Fibroblast of the conjunctiva (primary cell): ENCODE results near the gene PFDN2.

Source experiments
- DNase-seq: peaks from one replicate; pipeline ENCODE4 v3.0.0-alpha.2; 2010; ENCODE audit warnings: low read depth

Gene PFDN2

DNA sequence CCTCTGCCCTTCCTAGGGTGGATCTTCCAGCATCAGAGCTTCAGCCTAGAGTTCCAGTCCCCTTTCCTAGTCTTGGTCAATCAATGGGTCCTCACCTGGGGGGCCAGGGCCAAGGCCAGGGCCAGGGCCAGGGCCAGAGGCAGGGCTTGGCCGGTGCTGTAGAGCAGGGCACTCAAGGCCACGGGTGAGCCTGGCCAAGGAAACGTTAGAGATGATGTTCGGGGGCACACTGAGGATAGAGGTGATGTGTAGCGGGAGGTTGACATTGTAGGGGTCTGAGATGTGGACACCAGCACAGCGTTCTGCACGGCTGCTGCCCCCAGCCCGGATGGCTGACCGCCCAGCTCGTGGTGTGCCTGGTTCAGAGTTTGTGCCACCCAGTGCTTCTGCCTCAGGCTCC, 66.6 kb downstream of the PFDN2 start:
- DNase-seq, result no peak
